ENCODE results near the gene TTC4.

The TTC4 gene, protein sequence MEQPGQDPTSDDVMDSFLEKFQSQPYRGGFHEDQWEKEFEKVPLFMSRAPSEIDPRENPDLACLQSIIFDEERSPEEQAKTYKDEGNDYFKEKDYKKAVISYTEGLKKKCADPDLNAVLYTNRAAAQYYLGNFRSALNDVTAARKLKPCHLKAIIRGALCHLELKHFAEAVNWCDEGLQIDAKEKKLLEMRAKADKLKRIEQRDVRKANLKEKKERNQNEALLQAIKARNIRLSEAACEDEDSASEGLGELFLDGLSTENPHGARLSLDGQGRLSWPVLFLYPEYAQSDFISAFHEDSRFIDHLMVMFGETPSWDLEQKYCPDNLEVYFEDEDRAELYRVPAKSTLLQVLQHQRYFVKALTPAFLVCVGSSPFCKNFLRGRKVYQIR

DNA sequence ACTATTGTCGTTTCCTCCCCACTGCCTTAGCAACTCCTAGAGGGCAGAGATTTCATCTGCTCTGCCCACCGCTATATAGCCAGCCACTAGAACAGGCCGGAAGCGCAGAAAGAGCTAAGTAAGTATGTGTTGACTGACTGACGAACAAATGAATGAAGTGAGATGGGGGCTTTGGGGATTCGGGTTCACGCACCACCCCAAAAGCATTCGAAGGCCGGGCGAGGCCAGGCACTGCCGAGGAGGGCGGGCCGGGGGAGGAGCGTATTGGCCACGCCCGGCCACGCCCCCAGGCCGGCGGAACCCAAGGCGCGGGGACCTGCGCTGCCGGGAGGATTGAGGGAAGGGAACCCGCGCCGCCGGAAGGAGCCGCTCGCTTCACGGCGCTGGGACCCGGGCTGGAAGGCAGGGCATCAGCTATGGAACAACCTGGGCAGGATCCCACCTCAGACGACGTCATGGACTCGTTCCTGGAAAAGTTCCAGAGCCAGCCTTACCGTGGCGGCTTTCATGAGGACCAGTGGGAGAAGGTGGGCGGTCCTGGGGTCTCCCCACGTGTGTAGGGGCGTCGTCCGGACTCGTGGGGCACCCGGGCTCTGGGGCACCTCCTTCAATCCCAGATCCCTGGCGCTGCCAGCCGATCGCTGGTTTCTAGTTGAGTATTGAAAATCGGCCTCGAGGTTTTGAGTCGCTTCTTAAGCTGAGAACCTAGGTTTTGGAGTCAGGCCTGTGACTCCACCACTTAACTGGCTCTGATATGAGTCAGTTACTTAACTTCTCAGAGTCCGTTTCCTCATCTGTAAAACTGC, at the start of gene TTC4:
TTC4 (plus strand) TSS at position 369 of the 806 bp plus-strand sequence; CDS start at position 417, 48 bp downstream.
- DNase-seq (ENCODE audit: low read depth in 2 of 2) = peak; percentile 63 to 77

DNA sequence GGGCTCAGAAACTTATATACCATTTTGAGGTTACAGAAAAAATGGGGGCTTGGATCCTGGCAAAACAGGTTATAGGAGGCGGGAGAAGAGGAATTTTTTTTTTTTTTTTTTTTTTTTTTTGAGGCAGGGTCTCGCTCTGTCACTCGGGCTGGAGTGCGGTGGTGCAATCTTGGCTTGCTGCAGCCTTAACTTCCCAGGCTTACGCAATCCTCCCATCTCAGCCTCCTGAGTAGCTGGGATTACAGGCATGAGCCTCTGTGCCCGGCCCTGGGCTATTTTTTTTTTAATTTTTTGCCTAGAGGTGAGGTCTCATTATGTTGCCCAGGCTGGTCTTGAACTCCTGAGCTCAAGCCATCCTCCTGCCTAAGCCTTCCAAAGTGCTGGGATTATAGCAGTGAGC, 49.3 kb upstream of the TTC4 start:
- no peak for DNase-seq (ENCODE audit: low read depth in 2 of 2)

DNA sequence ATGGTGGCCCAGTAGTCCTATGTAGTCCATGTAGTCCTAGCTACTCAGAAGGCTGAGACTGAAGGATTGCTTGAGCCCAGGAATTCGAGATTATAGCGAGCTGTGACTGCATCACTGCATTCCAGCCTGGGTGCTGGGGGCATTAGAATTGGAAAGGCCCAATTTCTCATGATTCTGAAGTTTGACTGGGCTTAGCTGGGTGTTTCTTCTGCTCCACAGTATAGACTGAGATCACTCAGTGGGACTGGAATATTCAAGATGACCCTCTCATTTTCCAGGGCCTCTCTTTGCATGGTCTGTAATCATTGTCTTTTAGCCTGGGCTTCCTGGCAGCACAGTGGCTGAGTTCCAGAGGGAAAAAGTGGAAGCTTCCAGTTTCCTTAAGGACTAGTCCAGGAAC, 47.9 kb upstream of the TTC4 start:
- no peak for DNase-seq (ENCODE audit: low read depth in 2 of 2)

DNA sequence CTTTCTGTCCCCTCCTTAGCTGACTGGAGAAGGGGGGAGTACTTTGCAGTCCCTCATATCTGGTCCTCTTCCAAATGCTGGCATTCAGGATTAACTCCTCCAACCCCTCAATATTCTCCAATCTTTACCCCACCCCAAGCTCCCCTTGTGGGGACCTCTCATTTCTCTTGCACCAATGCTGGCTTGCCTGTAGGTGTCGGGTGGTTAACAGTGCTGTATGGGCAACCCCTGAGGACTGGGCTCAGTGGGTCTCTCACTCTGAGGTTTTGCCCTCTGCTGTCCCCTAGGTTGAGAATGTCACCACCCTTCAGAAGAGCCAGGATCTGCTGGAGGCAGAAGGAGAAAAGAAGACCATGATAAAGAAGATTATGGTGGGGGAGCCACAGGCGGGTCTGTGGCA, 47.1 kb upstream of the TTC4 start:
- DNase-seq (ENCODE audit: low read depth in 2 of 2) = no peak

DNA sequence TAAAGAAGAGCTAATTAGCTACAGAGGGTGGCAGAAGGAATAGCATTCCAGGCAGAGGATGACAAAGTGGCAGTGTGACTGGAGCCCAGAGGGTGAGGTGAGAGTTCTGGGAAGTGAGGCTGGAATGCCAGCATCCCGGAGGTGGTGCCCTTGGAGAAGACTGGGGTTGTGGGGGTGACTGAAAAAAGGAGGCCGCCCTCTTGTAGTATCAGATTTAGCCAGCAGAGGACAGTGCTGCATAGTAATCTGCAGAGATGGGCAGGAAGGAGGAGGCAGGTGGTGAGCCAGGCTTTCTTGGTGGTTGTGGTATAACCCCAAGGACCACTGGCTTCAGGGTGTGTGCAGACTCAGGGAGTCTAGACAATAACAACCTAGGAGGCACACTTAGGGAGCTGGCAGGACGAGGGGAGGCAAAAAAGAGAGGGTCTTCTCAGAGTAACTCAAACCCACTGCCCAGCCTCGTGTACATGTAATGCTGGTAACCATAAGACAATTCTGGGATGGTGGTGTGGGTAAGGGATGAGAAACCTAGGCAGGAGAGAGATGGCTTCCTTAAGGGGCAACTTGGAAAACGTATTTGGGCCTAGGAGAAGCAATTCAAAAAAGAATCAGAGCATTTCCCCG, 43.6 kb upstream of the TTC4 start:
- DNase-seq (ENCODE audit: low read depth in 2 of 2) = peak; percentile 30 to 36

DNA sequence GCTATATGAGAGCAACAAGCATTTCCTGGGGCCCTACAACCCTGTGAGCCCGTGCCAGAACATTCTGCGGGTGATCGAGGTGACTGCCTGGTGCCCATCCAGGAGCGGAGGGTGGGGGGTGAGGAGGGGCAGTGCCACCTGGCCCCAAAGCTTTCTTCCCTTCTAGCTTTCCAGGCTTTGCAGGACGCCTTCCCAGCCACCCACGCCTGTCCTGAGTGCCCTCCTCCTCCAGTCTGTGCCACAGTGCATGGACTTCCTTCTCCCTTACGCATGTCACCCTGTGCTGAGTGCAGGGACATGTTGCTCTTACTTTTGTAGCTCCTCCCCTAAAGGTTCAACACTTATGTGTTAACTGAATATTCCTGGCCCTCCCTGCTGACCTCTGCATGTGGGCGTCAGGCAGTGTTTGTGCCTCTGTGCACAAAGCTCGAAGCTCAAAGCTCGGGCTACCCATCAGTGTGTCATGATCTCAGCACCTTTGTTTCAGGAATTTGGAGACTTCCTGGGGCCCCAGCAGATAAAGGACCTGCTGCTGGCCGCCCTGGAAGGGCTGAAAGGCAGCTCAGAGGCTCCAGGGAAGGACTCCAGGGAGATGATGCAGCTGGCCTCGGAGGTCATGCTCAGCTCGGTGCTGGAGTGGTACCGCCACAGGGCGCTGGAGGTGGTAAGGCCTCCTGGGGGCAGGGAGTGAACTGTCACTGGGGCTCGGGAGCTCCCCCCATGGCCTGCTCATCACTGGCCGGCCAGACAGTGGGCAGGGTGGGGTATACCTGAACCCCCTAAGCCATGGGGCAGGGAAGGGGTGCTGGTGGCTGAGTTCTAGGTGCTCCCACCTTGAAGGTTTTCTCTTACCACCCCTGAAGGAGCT, 36.7 kb upstream of the TTC4 start:
- no peak for DNase-seq (ENCODE audit: low read depth in 2 of 2)

DNA sequence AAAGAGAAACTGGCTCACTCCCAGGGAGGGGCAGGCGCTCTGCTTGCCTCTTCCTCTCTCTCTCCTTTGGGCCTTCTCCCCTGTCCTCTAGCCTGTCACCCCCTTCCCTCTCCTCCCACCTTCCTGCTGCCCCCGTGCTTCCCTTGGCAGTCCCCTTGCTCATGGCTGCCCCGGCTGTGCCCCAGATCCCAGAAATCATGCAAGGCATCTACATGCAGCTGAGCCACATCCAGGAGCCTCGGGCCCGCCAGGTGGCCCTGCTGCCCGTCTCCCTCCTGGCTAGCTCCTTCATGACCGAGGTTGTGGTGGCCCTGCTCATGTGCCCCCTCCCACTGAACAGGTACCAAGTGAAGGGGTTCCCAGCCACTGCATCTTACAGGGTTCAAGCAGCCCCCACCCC, 36.0 kb upstream of the TTC4 start:
- no peak for DNase-seq (ENCODE audit: low read depth in 2 of 2)

DNA sequence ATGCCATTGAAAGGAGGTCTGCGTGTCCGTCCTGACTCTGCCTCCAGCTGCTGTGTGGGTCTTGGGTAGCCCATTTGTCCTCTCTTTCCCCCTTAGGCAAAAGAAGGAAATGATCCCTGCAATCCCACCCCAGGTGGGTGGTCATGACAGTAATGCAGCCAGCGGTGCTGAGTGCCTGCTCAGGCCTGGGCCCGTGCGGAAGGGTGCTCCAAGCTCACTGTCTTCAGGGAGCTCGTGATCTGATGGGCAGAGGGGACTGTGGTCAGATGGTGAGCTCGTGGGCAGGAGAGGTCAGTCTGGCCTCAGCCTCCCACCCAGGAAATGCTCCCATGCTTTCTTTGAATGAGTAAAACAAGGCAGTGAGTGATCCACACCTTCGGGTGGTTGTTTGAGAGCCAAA, 35.3 kb upstream of the TTC4 start:
- DNase-seq (ENCODE audit: low read depth in 2 of 2) = no peak

DNA sequence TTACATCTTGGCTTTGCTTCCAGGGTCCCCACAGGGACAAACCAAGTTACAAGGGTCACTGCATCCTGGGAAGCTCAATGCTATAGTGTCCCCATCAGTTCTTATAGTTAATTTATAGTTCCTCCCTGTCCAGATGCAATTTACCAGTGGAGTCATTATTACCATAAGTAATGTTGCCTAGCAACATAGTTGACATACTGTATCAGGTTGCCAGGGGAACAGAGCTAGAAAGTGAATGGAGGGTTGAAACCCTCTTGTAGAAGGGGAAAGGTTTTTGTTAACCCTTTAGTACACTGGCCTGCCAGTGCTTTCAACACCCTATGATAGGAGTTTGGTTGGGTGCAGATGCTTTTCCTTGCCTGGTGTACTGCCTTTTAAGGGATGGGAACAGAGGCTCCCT, 34.3 kb upstream of the TTC4 start:
- no peak for DNase-seq (ENCODE audit: low read depth in 2 of 2)

DNA sequence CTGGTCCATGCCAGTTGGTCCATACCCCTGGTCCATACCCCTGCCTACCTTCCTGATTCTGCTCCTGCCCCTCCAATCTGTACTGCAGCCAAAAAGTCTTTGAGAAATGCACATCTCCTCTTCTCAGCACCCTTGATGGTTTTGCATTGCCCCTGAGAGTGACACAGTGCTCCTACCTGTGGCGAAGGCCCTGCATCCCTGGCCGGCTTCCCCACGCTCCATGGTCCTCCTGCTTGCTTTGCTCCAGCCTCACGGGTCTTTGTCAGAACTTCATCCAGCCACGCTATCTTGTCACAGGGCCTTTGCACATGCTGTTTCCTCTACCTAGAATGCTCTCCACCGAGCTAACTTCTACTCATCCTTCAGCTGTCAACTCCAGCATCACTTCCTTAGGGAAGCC, 32.2 kb upstream of the TTC4 start:
- no peak for DNase-seq (ENCODE audit: low read depth in 2 of 2)

DNA sequence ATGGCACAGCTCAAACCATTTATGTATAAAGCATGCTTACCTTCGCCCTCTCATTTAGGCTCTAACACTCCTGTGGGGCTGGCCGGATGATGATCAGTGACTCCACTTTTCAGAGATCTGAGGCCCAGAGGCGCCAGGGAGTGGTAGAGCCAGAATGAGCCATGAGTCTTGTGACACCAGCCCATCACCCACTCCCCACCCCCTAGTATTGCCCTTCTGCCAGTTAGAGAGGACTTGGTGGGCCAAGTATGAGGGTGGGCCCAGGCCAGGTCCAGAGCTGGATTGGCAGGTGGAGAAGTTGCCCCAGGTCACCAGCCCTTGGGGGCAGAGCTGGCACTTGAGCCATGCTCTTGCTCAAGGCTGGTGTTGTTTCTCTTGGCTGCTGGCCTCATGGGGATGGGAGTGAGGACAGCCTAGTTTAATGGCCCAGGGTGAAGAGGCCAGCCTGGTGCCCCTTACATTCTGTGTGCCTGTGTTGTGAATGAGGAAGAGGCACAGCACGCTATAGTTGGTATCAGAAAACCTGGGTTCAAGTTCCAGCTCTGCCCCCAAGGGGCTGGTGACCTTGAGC, 30.2 kb upstream of the TTC4 start:
- DNase-seq (ENCODE audit: low read depth in 2 of 2) = no peak

DNA sequence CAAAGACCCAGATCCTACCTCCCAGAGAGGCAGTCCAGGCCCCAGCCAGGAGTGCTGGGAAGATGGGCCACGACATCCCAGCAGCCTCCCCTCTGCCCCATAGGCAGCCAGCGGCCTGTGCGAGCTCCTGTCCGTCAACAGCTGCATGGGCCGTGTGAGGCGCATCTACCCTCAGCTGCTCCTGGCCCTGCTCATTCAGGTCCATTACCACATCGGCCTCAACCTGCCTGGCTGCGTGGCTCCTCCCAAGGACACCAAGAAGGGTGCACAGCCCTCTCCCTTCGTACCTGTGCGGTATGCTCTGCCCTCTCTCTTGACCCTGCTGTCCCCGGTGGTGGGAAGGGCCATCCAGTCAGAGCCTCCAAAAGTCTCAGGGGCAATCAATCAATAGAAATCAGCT, 29.5 kb upstream of the TTC4 start:
- no peak for DNase-seq (ENCODE audit: low read depth in 2 of 2)

DNA sequence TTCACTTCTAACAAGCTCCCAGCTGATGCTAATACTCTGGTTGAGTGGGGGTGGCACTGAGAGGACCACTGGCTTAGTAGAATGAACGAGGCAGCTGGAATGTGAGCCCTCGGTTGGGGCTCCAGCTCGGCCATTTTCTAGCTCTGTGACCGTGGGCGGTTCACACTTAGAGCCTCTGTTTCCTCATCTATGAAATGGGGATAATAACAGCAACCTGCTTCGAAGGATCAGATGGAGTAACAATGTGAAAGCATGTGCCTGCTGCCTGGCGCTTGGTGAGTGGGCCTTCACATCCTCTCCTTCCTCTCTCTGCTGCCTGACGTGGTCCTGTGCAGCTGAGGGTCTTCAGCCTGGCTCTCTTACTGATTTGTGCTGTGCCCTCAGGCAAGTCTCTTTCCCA, 20.9 kb upstream of the TTC4 start:
- no peak for DNase-seq (ENCODE audit: low read depth in 2 of 2)

DNA sequence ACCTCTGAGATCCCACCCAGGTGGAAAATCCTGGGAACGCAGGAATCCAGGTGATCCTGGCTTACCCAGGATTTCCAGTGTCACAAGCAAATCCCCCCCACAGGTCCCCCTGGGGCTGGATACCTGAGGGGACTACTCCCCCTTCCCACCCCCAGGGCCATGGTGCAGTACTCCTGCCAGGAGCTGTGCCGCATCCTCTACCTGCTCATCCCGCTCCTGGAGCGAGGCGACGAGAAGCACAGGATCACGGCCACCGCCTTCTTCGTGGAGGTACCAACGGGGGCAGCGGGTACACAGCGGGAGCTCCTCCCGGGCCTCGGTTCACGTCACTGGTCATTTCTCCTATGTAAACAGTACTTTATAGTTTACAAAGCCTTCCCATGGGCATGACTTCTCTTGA, 20.4 kb upstream of the TTC4 start:
- no peak for DNase-seq (ENCODE audit: low read depth in 2 of 2)

DNA sequence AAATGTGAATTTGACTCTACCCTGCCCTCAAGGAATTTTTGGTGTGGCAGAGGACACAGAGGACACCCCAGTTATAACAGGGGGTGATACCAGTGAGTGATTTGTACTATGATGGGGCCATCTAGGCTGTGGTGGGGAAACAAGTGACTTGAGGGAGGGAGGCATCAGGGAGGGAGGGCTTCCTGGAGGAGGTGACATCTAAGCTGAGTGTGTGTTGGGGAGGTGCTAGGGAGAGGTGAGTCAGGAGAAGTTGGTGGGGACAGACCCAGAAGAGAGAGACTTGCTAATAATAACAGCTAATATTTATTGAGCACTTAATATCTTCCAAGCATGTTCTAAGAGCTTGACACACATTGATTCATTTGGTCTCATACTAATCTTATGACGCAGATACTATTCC, 19.9 kb upstream of the TTC4 start:
- DNase-seq (ENCODE audit: low read depth in 2 of 2) = no peak

DNA sequence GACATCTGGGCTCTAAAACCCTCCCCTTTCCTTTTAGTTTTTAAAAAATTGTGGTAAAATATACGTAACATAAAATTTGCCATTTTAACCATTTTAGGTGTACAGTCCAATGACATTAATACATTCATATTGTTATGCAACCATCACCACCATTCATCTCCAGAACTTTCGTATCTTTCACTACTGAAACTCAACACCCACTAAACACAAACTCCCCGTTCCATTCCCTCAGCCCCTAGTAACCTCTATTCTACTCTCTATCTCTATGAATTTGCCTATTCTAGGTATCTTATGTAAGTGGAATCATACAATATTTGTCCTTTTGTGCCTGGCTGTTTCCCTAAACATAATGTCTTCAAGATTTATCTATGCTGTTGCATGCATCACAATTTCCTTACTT, 19.4 kb upstream of the TTC4 start:
- no peak for DNase-seq (ENCODE audit: low read depth in 2 of 2)

DNA sequence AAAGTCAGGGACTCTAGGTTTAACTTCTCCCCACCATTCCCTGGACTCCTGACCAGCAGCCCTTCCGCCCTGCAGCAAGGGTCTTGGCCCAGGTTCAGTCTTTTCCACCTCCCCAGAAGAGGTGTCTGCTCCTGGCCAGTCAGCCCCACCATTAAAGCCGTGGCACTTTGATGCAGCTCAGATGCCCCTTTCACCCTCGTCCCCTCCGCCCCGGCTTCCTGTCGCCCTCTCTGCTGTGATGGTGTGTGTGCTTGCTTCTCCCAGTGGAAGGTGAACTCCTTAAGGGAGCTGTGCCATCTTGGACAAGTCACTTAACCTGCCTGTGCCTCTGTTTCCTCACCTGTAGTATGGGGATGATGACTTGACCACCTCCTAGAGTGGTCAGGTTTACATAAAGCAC, 17.8 kb upstream of the TTC4 start:
- no peak for DNase-seq (ENCODE audit: low read depth in 2 of 2)

DNA sequence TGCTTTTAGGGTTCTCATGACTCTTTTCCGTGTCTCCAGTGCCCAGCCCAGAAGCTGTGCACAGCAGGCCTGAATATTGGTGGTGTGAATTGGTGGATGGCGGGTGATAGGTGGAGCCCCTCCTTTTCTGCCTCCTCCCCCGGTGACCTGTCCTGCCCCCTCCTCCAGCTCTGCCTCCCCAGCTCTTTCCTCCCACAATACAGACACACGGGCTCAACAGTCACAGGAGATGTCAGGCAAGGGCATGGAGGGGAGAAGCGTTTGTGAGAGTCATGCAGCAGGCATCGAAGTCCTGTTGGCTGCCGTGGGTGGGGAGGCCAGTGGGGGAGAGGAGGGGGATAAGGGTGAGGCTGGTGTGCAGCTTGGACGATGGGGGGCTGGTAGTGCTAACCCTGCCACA, 17.3 kb upstream of the TTC4 start:
- DNase-seq (ENCODE audit: low read depth in 2 of 2) = no peak

DNA sequence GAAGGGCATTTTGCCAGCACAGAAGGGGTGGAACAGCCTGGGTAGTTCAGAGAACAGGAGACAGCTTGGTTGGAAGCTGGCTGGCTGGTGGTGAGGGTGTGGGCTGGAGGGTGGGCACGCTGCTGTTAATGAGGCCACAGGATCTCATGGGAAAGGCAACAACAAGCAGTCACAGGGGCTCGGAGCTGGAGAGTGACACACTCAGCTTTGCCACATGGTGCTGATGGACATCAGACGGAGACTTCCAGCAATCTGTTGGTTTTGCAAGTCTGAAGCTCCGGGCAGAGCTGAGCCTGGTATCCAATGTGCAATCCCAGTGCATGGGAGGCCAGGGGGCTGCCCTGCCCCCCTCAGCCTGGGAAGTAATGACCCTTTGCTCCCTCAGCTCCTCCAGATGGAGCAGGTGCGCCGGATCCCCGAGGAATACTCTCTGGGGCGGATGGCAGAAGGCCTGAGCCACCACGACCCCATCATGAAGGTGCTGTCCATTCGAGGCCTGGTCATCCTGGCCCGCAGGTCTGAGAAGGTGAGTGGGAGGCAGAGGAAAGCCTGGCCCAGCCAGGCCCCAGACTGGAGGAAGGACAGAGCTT, 15.6 kb upstream of the TTC4 start:
- no peak for DNase-seq (ENCODE audit: low read depth in 2 of 2)

DNA sequence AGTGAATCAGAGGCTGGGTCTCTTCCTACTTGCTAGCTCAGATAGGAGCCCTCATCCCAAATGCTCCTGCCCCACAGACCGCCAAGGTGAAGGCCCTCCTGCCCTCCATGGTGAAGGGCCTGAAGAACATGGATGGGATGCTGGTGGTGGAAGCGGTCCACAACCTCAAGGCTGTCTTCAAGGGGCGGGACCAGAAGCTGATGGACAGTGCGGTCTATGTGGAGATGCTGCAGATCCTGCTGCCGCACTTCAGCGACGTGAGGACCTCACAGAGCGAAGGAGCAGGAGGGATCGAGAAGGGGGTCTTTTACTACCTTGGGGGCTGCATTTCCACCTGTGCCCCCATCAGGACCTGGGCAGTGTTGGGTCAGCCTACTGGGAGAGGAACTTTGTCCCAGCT, 14.6 kb upstream of the TTC4 start:
- DNase-seq (ENCODE audit: low read depth in 2 of 2) = no peak

DNA sequence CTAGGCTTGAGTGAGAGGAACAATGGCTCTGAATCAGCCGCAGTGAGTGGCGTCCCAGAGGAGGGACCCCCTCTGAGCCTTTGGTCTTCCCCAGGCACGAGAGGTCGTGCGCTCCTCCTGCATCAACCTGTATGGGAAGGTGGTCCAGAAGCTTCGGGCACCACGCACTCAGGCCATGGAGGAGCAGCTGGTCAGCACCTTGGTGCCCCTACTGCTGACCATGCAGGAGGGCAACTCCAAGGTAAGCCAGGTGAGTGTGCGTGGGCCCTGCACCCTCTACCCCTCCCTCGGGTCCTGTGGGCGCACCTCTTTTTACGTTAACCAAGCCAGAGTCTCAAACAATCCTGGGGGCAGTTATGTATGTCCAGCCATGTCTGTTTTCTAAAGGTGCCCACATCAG, 13.7 kb upstream of the TTC4 start:
- DNase-seq (ENCODE audit: low read depth in 2 of 2) = no peak
